ENCODE measurements around the gene SYT2.

Gene SYT2

DNA sequence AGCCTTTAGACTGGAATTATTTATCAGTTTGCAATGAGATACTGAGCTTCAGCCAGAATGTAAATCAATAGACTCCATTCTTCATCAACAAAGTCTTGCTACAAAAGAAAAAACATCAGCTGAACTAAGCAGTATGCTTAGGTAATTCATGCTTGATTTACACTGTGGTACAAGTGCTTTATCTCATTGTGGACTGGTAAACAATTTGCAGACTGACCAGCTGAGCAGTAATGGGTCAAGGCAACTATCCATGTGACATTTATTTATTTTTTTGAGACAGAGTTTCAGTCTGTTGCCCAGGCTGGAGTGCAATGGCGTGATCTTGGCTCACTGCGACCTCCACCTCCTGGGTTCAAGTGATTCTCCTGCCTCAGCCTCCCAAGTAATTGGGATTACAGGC is 39.8 kb upstream of the SYT2 start:
- no peak for ATAC-seq
- TF ChIP-seq TCF4 (CRISPR knock-in tag; IDR thresholded peaks at IDR 0.05; ENCODE audit: borderline replicate concordance) (no peak), ZC3H10 (CRISPR knock-in tag; IDR thresholded peaks at IDR 0.05) (no peak), ZNF70 (CRISPR knock-in tag; IDR thresholded peaks at IDR 0.05) (no peak), ZFP30 (CRISPR knock-in tag; IDR thresholded peaks at IDR 0.05) (no peak), SNAI2 (CRISPR knock-in tag; IDR thresholded peaks at IDR 0.05) (no peak), BACH2 (CRISPR knock-in tag; IDR thresholded peaks at IDR 0.05; ENCODE audit: borderline replicate concordance) (no peak), CSDC2 (CRISPR knock-in tag; IDR thresholded peaks at IDR 0.05) (no peak), OSR1 (CRISPR knock-in tag; IDR thresholded peaks at IDR 0.05) (no peak), PPARA (CRISPR knock-in tag; IDR thresholded peaks at IDR 0.05; ENCODE audit: borderline replicate concordance) (no peak)
- TF ChIP-seq, protein P1, sequence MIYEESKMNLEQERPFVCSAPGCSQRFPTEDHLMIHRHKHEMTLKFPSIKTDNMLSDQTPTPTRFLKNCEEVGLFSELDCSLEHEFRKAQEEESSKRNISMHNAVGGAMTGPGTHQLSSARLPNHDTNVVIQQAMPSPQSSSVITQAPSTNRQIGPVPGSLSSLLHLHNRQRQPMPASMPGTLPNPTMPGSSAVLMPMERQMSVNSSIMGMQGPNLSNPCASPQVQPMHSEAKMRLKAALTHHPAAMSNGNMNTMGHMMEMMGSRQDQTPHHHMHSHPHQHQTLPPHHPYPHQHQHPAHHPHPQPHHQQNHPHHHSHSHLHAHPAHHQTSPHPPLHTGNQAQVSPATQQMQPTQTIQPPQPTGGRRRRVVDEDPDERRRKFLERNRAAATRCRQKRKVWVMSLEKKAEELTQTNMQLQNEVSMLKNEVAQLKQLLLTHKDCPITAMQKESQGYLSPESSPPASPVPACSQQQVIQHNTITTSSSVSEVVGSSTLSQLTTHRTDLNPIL (CRISPR knock-in tag; IDR thresholded peaks at IDR 0.05; ENCODE audit: low read depth) = no peak
- TF ChIP-seq, protein P2, sequence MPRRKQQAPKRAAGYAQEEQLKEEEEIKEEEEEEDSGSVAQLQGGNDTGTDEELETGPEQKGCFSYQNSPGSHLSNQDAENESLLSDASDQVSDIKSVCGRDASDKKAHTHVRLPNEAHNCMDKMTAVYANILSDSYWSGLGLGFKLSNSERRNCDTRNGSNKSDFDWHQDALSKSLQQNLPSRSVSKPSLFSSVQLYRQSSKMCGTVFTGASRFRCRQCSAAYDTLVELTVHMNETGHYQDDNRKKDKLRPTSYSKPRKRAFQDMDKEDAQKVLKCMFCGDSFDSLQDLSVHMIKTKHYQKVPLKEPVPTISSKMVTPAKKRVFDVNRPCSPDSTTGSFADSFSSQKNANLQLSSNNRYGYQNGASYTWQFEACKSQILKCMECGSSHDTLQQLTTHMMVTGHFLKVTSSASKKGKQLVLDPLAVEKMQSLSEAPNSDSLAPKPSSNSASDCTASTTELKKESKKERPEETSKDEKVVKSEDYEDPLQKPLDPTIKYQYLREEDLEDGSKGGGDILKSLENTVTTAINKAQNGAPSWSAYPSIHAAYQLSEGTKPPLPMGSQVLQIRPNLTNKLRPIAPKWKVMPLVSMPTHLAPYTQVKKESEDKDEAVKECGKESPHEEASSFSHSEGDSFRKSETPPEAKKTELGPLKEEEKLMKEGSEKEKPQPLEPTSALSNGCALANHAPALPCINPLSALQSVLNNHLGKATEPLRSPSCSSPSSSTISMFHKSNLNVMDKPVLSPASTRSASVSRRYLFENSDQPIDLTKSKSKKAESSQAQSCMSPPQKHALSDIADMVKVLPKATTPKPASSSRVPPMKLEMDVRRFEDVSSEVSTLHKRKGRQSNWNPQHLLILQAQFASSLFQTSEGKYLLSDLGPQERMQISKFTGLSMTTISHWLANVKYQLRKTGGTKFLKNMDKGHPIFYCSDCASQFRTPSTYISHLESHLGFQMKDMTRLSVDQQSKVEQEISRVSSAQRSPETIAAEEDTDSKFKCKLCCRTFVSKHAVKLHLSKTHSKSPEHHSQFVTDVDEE (CRISPR knock-in tag; IDR thresholded peaks at IDR 0.05) = no peak
- TF ChIP-seq, protein P3, sequence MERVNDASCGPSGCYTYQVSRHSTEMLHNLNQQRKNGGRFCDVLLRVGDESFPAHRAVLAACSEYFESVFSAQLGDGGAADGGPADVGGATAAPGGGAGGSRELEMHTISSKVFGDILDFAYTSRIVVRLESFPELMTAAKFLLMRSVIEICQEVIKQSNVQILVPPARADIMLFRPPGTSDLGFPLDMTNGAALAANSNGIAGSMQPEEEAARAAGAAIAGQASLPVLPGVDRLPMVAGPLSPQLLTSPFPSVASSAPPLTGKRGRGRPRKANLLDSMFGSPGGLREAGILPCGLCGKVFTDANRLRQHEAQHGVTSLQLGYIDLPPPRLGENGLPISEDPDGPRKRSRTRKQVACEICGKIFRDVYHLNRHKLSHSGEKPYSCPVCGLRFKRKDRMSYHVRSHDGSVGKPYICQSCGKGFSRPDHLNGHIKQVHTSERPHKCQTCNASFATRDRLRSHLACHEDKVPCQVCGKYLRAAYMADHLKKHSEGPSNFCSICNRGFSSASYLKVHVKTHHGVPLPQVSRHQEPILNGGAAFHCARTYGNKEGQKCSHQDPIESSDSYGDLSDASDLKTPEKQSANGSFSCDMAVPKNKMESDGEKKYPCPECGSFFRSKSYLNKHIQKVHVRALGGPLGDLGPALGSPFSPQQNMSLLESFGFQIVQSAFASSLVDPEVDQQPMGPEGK (CRISPR knock-in tag; IDR thresholded peaks at IDR 0.05; ENCODE audit: borderline replicate concordance) = no peak
- TF ChIP-seq, protein P4, sequence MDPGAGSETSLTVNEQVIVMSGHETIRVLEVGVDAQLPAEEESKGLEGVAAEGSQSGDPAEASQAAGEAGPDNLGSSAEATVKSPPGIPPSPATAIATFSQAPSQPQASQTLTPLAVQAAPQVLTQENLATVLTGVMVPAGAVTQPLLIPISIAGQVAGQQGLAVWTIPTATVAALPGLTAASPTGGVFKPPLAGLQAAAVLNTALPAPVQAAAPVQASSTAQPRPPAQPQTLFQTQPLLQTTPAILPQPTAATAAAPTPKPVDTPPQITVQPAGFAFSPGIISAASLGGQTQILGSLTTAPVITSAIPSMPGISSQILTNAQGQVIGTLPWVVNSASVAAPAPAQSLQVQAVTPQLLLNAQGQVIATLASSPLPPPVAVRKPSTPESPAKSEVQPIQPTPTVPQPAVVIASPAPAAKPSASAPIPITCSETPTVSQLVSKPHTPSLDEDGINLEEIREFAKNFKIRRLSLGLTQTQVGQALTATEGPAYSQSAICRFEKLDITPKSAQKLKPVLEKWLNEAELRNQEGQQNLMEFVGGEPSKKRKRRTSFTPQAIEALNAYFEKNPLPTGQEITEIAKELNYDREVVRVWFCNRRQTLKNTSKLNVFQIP (CRISPR knock-in tag; IDR thresholded peaks at IDR 0.05; ENCODE audit: borderline replicate concordance, low read depth) = no peak

DNA sequence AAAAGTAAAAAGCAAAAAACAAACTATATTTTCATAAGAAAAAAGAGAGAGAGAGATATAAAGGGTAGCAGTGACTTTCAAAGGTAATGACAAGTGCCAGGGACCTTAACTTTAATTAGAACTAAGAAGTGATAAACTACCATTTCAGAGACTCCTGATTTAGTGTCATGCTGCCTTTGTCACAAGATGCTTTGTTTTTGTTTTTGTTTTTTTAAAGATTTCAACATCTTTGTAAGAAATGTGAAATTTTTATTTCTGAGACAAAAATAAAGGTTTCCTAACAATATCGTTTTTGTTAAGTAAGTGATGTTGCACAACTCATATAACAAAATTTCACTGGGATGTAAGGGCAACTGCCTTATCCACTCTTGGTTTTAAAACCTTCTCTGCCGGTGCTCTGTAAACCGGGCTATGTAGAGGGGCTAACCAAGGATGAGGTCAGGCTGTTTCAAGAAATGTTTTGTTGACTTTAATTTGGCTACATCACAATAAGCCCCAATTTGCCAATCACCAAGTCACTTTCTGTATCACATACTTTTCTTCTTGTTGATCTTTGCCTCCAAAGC is 35.2 kb upstream of the SYT2 start:
- no peak for TF ChIP-seq ZC3H10 (CRISPR knock-in tag; IDR thresholded peaks at IDR 0.05)
- TF ChIP-seq RARB (CRISPR knock-in tag; IDR thresholded peaks at IDR 0.05) = no peak
- TF ChIP-seq, protein P2 (CRISPR knock-in tag; IDR thresholded peaks at IDR 0.05) = no peak
- TF ChIP-seq, protein P5, sequence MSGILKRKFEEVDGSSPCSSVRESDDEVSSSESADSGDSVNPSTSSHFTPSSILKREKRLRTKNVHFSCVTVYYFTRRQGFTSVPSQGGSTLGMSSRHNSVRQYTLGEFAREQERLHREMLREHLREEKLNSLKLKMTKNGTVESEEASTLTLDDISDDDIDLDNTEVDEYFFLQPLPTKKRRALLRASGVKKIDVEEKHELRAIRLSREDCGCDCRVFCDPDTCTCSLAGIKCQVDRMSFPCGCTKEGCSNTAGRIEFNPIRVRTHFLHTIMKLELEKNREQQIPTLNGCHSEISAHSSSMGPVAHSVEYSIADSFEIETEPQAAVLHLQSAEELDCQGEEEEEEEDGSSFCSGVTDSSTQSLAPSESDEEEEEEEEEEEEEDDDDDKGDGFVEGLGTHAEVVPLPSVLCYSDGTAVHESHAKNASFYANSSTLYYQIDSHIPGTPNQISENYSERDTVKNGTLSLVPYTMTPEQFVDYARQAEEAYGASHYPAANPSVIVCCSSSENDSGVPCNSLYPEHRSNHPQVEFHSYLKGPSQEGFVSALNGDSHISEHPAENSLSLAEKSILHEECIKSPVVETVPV (CRISPR knock-in tag; IDR thresholded peaks at IDR 0.05) = no peak
- no peak for TF ChIP-seq ZFP30 (CRISPR knock-in tag; IDR thresholded peaks at IDR 0.05)
- no peak for TF ChIP-seq ISL1 (CRISPR knock-in tag; IDR thresholded peaks at IDR 0.05)
- no peak for TF ChIP-seq TOX (CRISPR knock-in tag; IDR thresholded peaks at IDR 0.05; ENCODE audit: borderline replicate concordance)
- TF ChIP-seq TCF4 (CRISPR knock-in tag; IDR thresholded peaks at IDR 0.05; ENCODE audit: borderline replicate concordance) = no peak
- no peak for TF ChIP-seq OSR1 (CRISPR knock-in tag; IDR thresholded peaks at IDR 0.05)
- no peak for TF ChIP-seq CSDC2 (CRISPR knock-in tag; IDR thresholded peaks at IDR 0.05)
- no peak for ATAC-seq

All from SK-N-SH treated with all-trans-retinoic acid at 6 μM for 48 hours (cell line).